Measurements from ENCODE around the gene MGST3. TPM values are rescaled to one million over a fixed set of nuclear protein-coding genes. Genes with fewer than 3 reads are reported as not detected.
"Not testable (repeated sequence)": the region's sequence is repeated elsewhere in the genome, so short reads cannot be mapped to it uniquely, and the experiment has no call there.

Gene MGST3
- total RNA-seq, 1 donor from 2014 or later, result 177 TPM

- Histone ChIP-seq H3K9me3 (no peaks in the 10 kb centered on the region), H3K4me3 (no peak overlapping the region)
- intact Hi-C loops (cut with DNase I), result no loop called here
Measured at GRCh38 chr1:165605246-165605645, 25.8 kb upstream of the MGST3 start.

GRCh38 chr1:165606676-165607075 lies 24.4 kb upstream of the MGST3 start:
- H3K9me3 ChIP-seq; H3K4me3 ChIP-seq; H3K36me3 ChIP-seq; intact Hi-C loops (cut with DNase I); DNase-seq (ENCODE audit: low spot score in 2 of 2); H3K27me3 ChIP-seq; H3K27ac ChIP-seq; H3K4me1 ChIP-seq: not testable (repeated sequence)

More at GRCh38 chr1:165605246-165605645, 25.8 kb upstream of the MGST3 start:
- Histone ChIP-seq H3K27me3 (no peaks in the 10 kb centered on the region), H3K4me1 (no peaks in the 10 kb centered on the region), H3K27ac (no peak overlapping the region), H3K36me3 (no peaks in the 10 kb centered on the region)
- TF ChIP-seq CTCF (IDR thresholded peaks at IDR 0.05), result no peak
- DNase-seq (ENCODE audit: low spot score in 2 of 2), result no peak

- Histone ChIP-seq H3K9me3 (no peaks in the 10 kb centered on the region), H3K36me3 (no peaks in the 10 kb centered on the region), H3K4me3 (no peak overlapping the region), H3K4me1 (no peaks in the 10 kb centered on the region), H3K27ac (no peak overlapping the region), H3K27me3 (no peaks in the 10 kb centered on the region)
- intact Hi-C loops (cut with DNase I), result no loop called here
- DNase-seq (ENCODE audit: low spot score in 2 of 2), result no peak
- no peak for TF ChIP-seq CTCF (IDR thresholded peaks at IDR 0.05)
Measured at GRCh38 chr1:165610866-165611265, 20.2 kb upstream of the MGST3 start.

- intact Hi-C loops (cut with DNase I), result no loop called here
- Histone ChIP-seq H3K4me3 (no peak overlapping the region), H3K9me3 (no peaks in the 10 kb centered on the region), H3K27me3 (no peaks in the 10 kb centered on the region), H3K4me1 (no peaks in the 10 kb centered on the region), H3K36me3 (no peaks in the 10 kb centered on the region), H3K27ac (no peak overlapping the region)
- TF ChIP-seq CTCF (IDR thresholded peaks at IDR 0.05), result no peak
- no peak for DNase-seq (ENCODE audit: low spot score in 2 of 2)
Measured at GRCh38 chr1:165612062-165612461, 19.0 kb upstream of the MGST3 start.

- no peaks in the 10 kb centered on the region for H3K27me3 ChIP-seq
- no peak overlapping the region for H3K4me3 ChIP-seq
- TF ChIP-seq CTCF (IDR thresholded peaks at IDR 0.05), result no peak
- no peak for DNase-seq (ENCODE audit: low spot score in 2 of 2)
- no peaks in the 10 kb centered on the region for H3K36me3 ChIP-seq
- no peak overlapping the region for H3K27ac ChIP-seq
- intact Hi-C loops (cut with DNase I), result no loop called here
- H3K4me1 ChIP-seq, result no peaks in the 10 kb centered on the region
- no peaks in the 10 kb centered on the region for H3K9me3 ChIP-seq
Measured at GRCh38 chr1:165616054-165616612, 14.9 kb upstream of the MGST3 start.

DNA sequence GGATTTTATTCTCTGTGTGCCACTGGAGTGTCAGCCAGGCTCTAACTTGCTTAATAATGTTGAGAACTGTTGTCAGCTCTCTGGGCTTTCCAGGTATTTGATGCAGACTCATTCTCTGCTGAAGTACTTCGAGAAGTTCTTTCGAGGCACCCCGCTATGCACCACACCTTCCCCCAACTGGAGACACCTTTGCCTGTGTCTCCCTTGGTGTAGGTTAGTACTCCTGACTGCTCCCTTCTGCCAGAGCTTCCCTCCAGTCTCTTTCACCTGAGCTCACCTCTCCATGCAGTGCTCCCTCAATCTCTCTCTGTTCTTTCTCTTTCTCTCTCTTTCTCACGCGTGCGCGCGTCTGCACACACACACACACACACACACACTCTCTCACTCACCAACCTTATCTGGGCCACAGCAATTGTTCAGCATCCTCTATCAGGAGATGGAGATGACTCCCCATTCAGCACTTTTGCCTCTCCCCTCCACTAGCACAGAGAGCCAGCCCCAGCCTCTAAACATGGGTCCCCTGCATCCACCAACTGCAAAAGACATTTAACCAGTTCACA lies 14.0 kb upstream of the MGST3 start:
- no peak for TF ChIP-seq CTCF (IDR thresholded peaks at IDR 0.05)
- no peak for DNase-seq (ENCODE audit: low spot score in 2 of 2)
- Histone ChIP-seq H3K9me3 (no peaks in the 10 kb centered on the region), H3K36me3 (no peaks in the 10 kb centered on the region), H3K27ac (no peak overlapping the region), H3K27me3 (no peaks in the 10 kb centered on the region), H3K4me1 (no peaks in the 10 kb centered on the region), H3K4me3 (no peak overlapping the region)
- intact Hi-C loops (cut with DNase I), result no loop called here
